Stimulated activated CD8-positive, alpha-beta memory T cell treated with anti-CD3 and anti-CD28 coated beads, Interleukin-15, amount 100 ng/mL, for 4 hours (primary cell): ENCODE measurements around the gene AGRN.
"Not testable (repeated sequence)": the region's sequence is repeated elsewhere in the genome, so short reads cannot be mapped to it uniquely, and the experiment has no call there.

Experiments
- DNase-seq, 2 donors: peaks; one replicate each; pipeline ENCODE4 v3.0.0-alpha.2; 2020; ENCODE audit warnings: low read depth in 2 of 2

Gene AGRN

DNA sequence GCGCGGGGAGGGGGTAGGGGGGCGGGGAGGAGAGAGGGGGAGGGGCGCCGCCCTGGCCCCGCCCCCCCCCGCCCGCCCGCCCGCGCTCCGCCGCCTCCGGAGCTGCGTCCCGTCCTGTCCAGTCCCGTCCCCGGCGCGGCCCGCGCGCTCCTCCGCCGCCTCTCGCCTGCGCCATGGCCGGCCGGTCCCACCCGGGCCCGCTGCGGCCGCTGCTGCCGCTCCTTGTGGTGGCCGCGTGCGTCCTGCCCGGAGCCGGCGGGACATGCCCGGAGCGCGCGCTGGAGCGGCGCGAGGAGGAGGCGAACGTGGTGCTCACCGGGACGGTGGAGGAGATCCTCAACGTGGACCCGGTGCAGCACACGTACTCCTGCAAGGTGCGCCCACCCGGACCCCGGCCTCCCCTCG, at the start of gene AGRN:
TSS of gene AGRN (plus strand) at position 121 of the 405 bp plus-strand sequence. CDS start at position 174, 53 bp downstream.
- DNase-seq: no peak

DNA sequence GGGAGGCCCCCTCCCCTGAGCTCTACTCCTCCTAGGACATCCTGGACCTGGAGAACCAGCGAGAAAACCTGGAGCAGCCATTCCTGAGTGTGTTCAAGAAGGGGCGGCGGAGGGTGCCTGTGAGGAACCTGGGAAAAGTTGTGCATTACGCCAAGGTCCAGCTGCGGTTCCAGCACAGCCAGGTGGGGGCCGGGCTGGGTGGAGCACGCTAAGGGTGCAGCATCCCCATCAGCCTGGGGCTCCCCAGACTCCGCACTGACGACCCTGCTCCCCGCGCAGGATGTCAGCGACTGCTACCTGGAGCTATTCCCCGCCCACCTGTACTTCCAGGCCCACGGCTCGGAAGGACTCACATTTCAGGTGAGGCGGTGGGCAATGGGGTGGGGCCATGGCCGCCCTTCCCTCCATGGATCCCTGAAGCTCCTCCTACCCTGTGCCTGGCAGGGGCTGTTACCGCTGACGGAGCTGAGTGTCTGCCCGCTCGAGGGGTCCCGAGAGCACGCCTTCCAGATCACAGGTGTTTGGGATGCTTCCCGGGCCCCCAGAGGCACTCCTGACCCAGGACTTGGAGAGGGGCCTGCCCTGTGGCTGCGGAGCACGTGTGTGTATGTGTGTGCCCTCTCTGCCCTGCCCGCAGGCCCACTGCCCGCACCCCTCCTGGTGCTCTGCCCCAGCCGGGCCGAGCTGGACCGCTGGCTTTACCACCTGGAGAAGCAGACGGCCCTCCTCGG, 49.5 kb upstream of the AGRN start:
- DNase-seq: no peak

DNA sequence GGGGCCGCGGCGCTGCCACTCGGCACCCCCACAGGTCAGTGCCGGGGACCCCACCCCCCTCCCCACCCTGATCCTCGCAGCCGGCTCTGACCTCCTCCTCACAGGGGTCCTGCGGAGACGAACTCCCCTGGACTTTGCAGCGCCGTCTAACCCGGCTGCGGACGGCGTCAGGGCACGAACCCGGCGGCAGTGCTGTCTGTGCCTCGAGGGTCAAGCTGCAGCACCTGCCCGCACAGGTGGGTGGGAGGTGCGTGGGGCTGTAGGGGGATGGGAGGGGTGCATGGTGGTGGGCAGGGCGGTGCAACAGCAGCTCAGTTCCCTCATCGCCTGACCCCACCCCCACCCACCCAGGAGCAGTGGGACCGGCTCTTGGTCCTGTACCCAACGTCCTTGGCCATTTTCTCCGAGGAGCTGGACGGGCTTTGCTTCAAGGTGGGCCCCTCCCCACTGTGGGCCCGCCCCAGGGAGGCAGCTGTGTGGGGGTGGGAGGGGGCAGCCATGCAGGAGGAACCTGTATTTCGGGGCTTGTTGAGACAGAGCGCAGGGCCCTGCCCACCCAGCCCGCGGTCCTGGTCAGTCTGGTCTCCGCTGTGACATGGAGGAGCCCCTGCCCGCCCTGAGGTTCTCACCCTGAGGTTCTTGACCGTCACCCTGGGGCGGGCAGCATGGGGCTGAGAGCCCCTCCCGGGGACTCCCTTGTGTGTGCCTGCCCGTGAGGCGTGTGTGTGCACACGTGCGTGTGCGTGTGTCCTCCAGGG, 48.8 kb upstream of the AGRN start:
- no peak for DNase-seq

DNA sequence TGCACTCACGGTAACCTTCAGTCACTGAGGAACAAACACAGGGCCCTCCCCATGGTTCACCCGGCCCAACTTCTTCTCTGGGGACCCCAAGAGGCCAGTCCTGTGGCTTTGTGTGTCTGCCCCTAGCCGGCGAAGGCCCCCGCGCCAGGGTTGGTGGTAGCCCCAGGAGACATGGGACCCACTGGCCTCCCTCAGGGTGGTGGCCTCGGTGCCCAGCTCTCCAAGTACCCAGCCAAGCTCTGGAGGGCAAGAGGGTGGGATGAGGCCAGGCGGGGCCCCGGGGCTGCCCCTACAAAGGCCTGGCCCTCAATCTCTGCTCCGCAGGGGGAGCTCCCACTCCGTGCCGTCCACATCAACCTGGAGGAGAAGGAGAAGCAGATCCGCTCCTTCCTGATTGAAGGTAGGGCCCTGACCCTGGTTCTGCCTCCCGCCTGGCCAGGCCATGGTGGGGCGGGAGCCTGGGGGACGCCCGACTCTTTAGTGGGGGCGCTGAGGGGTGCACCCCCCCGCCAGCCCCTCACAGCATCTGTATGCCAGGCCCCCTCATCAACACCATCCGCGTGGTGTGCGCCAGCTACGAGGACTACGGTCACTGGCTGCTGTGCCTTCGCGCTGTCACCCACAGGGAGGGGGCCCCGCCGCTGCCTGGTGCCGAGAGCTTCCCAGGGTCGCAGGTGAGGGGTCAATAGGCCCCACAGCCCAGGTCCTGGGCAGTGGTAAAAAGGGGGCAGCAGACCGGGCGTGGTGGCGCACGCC, 48.0 kb upstream of the AGRN start:
- DNase-seq: no peak

DNA sequence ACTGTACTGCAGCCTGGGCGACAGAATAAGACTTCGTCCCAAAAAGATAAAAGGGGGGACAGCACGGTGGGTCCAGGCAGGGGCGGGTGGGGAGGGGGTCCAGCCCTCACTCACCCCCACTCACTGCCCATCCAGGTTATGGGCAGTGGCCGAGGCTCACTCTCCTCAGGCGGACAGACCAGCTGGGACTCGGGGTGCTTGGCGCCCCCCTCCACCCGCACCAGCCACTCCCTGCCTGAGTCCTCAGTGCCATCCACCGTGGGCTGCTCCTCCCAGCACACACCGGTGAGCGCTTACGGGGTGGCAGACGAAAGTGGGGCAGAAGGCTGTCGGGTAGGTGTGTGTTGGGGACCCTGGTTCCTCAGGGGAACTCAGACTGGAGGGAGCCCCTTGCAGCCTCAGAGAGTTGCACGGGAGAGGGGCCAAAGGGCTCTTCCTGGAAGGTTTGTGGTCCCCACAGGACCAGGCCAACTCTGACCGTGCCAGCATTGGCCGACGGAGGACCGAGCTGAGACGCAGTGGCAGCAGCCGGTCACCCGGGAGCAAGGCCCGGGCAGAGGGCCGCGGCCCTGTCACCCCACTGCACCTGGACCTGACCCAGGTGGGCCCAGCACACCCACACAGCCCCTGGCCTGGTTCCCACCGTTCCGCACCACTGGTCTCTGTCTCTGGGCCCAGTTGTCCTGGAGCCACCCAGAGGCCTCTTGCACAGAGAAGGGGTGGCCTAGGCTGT, 47.0 kb upstream of the AGRN start:
- no peak for DNase-seq

DNA sequence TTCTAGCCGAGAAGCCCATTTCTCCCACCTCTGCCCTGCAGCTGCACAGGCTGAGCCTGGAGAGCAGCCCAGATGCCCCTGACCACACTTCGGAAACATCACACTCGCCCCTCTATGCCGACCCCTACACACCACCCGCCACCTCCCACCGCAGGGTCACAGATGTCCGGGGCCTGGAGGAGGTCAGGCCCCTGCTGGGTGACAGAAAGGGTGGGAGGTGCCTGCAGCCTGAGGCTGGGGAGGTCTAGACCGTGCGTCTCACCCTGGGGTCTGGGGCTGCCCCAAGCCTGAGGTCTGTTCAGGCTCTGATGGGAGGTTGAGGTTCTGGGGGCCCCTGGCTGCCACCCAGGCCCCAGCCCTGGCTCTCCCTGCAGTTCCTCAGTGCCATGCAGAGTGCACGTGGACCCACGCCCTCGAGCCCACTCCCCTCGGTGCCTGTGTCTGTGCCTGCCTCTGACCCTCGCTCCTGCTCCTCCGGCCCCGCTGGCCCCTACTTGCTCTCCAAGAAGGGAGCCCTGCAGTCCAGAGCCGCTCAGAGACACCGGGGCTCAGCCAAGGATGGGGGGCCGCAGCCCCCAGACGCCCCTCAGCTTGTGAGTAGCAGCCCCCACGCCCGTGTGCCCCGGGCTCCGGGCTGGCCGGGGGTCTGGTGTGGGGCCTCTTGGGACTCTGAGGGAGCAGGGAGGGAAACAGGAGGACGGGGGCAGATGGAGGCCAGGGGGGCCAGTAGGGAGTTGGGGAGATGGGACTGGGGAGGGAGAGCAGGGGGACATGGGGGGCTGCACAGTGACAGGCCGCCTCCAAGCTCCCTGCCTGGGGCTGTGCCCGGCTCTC, 46.2 kb upstream of the AGRN start:
- no peak for DNase-seq

DNA sequence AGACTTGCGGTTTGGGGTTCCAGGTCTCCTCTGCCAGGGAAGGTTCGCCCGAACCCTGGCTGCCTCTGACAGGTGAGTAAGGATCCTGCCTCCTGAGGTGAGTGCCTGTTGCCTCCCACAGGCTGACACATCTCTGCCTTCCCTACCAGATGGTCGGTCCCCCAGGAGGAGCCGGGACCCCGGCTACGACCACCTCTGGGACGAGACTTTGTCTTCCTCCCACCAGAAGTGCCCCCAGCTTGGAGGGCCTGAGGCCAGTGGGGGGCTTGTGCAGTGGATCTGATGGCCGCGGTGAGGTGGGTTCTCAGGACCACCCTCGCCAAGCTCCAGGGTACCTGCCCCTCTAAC, 45.7 kb upstream of the AGRN start:
- no peak for DNase-seq

DNA sequence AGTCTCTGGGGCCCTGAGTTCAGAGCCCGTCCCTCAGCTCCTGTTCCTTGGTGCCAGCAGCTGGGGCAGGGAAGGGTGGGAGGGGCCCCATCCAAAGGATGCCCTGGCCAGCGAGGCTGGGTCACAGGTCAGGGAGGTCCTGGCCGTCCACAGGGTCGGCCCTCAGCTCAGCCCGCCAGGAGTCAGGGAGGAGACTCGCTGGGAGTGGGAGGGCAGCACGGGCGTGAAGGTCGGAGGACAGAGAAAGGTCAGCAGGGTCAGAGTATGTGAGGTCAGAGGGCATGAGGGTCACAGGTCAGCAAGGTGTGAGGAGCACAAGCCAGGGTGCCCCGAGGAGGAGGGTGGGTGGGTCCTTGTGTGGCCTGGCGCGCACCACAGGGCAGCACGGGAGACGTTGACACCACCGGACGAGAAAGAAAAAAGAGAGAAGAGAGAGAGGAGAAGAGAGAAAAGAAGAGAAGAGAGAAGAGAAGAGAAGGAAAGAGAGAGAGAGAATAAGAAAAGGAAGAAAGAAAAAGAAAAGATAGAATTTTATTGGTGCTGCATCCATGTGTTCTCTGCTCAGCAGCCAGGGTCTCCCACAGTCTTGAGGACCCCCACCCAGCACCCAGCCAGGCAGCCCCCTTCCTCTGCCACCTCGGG, 45.1 kb upstream of the AGRN start:
- DNase-seq: no peak

DNA sequence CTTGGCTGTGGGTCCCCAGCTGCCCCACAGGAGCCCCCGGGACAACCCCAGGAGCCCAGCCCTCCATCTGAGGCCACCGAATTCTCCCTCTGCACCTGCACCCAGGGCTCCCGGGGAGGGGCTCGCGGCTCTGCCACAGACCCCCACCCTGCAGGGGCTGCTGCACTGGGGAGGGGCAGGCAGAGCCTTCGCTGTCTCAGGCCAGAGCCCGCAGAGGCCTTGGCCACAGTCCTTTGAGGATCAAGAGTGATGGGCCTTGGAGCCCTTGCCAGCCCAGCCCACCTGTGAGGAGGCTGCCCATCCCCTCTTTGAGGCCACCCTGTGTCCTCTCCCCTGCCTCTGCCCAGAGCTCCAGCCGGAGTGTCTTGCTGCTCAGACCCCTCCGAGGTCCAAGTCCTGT, 44.6 kb upstream of the AGRN start:
- no peak for DNase-seq

DNA sequence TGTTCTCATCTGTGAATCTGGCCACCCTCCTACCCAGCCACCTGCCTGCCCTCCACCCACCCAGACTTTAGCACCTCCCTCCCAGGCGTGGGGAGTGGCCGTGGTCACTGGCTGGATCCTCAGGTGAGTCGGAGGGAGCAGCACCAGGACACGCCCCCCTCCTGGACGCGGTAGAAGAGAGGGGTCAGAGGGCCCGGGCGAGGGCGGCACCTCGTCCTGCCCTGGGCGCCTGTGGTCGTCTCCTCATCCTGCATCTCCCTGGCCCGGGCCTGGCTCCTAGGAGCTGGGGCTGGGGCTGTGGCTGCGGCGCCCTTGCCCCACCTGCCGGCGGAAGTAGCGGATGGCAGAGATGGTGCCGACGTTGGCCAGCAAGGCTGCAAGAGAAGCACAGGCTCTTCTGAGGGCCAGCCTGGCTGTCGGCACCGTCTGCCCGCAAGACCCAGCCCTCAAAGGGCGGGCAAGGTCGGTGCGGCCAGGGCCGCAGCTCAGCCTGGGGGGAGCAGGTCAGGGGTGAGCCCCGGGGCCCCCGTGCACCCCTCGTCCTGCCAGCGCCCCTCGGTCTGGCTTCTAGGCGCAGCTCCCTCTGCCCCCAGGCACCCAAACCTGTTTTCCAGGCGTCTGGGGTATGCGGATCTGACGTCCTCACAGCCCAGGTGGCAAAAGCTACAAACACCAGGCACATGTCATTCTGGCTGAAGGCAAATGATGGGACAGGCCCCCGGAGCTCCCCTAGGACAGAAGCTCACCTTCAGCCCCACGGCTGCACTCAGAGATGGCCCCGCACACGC, 43.8 kb upstream of the AGRN start:
- peak in 1 of 2 donors; percentile 29 for DNase-seq

DNA sequence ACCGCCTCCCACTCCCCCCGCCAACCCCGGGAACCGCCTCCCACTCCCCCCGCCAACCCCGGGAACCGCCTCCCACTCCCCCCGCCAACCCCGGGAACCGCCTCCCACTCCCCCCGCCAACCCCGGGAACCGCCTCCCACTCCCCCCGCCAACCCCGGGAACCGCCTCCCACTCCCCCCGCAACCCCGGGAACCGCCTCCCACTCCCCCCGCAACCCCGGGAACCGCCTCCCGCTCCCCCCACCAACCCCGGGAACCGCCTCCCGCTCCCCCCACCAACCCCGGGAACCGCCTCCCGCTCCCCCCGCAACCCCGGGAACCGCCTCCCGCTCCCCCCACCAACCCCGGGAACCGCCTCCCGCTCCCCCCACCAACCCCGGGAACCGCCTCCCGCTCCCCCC, 43.1 kb upstream of the AGRN start:
- not testable (repeated sequence) for DNase-seq

DNA sequence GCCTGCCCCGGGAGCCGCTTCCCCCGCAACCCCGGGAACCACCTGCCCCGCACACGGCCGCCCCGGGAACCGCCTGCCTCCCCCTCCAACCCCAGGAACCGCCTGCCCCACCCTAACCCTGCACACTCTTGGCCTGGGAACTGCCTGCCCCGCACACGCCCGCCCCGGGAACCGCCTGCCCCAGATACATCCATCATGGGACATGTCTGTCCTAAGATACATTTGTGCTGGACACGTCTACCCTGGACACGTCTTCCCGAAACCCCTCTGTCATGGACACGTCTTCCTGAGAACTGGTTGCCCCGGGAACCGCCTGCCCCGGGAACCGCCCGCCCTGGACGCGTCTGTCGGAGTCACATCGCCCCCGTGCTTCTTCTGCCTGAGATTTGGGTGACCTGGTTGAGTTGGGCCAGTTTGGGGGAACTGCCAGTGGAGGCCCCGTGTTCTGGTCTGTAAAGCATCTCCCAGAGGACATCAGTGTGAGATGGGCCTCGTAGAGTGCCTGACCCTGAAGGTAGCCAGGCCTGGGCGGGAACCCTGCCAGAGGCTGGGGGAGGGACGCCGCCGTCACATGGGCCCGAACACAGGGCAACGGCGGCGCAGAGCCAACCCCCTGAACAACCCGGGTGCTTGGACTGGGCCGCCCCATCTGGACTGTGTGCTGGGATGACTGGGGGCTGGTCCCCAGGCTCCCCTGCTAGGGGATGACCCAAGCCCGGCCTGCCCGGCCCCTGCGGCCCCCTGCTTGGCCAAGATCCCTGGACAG, 41.7 kb upstream of the AGRN start:
- DNase-seq: no peak

DNA sequence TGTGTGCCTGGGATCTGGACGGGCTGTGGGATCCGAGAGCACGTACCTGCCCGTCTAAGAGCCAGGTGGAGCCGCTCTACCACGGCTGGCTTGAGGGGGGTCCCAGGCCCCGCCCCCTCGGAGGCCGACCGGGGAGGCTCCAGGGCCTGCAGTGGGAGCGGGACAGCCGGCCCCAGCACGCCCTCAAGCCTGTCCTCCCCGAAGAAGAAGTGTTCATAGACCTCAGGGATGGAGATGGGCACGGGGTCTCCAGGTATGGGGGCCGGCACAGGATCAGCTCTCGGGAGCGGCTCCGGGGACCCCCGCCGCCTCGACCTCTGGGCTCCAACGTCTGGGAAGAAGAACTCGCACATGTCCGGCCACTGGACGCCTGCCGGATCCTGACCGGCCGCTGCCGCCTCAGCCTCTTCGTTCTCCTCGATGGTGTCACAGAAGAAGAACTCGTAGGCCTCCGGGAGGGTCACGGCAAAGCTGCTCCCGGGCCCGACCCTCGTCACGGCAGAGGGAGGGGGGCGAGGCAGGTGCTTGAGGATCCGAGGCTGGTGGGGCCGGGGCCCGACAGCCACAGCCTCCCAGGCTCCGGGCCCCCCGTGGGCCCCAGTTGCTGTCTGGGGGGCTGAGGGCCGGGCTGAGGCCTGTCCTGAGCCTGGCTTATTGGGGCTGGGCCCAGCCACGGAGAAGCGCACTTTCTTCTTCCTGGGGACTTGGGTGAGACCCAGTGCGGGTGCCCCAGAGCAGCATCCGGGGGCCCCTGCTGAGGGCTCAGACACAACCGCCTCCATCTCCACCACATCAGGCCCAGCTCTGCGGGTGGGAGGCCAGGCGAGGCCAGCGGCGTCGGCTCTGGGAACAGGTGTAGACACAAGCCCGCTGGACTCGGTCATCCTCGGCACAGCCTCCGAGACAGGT, 40.8 kb upstream of the AGRN start:
- no peak for DNase-seq

DNA sequence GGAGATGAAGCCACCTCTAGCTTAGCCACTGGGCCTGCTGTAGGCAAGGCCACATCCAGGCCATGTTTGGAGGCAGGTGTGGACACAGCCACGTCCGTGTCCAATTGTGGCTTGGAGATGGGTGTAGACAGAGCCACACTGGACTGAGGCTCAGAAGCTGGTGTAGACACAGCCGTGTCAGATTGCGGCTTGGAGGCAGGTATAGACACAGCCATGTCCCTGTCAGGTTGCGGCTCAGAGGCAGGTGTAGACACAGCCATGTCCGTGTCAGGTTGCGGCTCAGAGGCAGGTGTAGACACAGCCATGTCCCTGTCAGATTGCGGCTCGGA, 40.2 kb upstream of the AGRN start:
- no peak for DNase-seq

DNA sequence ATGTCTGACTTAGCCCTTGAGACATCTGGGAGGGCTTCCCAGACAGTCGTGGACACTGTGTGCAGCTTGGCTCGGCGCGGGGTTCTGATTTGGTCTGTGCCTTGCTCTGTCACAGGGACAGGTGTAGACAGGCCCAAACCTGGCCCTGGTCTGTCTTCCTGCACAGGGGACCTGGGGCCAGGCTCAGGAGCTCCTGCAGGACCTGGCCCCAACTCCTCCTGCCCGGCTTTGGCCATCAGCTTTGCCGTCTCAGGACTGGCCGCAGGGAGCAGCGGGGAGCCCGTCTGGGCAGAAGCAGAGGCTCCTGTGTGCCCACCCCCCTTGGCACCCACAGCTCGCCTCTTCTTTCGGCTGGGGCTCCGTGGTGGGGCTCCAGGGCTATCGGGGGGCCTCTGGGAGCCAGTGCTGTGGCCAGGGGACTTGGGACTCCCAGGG, 39.8 kb upstream of the AGRN start:
- no peak for DNase-seq

DNA sequence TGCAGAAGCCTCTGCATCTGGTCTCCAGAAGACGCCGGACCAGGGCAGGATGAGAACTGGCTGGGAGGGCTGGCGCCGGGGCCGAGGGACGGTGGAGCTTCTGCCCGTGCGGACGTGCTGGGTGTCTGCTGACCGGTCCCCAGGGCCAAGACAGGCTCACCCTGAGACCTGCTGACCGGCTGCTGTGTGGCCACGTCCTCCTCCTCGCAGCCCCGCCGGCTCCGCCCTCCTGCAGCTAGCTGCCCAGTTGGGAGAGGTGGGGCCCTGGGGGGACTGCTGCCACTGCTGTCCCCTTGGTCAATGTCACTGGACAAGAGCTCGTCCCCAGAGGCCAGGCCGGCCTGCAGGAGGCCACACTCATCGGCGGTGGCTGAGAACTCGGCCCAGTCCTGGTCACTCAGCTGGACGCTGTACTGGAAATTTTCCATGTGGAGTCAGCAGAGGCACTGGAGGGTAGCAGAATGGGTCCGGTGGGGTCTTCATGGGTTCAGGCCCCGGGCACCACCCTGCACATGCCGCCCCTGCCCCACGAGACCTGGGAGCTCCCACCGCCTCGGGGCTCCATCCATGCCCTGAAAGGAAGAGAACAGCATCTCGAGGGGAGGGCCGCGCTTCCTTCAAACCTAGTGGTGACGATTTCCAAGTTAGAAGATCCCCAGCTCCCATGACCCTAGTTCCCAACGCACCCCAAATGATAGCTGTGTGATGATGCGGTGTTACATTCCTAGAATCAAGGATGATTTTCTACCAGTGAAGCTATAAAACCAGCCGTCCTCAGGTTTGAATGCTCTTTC, 39.1 kb upstream of the AGRN start:
- DNase-seq: no peak

DNA sequence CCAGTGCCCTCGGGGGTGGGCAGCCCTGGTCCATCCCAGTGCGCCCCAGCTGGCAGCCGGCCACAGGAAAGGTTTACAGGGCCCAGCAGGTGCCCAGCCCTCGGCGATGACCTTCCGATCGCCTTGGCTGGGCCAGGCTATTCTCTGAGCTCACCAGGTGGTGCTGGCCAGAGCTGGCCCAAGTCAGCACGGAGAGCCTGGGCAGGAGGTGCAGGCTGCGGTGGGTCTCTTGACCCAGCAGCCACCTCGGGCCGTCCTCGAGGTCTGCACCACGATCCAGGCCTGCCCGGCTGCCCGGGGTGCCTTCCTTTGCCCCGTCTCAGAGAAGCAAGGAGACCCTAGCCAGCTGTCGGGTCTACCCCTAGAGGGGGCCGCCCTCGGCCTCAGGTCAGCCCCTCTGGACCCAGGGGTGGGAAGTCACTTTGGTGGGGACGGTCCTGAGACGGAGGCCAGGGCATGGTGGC, 38.4 kb upstream of the AGRN start:
- DNase-seq: no peak
